Activated T-cell treated with anti-CD3 and anti-CD28 coated beads, Interleukin-2, amount 50 U/mL, for 1 hour (primary cell): ENCODE measurements around the gene LEMD3.

Experiments used
- DNase-seq: peaks from one replicate; pipeline ENCODE4 v3.0.0-alpha.2; 2020

The LEMD3 gene

DNA sequence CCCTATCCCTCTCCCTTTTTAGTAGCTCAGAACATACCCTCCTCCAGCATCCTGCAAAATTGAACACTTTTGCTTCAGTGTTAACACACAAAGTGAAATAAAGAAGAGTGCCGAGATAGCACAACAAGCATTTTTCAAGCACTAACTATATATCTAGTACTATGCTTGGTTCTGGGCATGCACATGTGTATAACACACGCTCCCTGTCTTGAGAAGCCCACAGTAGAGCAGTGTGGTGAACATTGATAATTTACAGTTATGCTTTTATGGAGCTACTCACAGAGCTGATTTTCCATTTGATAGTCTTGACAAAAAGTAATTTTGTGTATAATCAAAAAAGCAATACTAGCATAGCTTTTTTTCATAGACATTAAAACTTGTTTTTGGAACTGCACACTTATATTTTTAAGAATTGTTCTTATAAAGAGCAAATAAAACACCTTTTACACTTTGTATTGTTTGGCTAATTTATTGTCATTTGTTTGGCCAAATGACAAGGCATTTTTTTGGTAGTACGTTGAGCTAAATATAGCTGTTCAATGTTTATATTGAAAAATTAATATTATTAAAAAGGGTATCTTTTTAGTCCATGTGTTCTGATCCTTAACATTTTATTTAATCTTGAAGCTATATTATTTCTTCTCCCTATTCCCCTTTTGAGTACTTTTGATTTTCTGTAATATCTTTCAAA is 39.7 kb downstream of the LEMD3 start:
- no peak for DNase-seq

- no peak for DNase-seq
Observed at GRCh38 chr12:65209655-65210043, 40.3 kb downstream of the LEMD3 start.

DNA sequence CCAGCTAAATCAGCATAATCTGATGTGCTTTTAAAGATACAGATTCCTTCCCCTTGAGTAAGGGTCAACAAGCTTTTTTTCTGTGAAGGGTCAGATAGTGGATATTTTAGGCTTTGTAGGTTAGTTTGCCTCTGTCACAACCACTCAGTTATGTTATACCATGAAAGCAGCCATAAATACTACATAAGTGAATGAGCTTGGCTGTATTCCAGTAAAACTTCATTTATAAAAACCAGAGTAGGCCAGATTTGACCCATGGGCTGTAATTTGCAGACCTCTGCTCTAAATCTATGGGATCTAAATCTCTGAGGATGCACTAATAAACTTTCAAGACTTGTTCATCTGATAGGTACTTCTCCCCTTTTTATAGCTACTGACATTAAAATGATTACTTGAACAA is 47.7 kb downstream of the LEMD3 start:
- no peak for DNase-seq

DNA sequence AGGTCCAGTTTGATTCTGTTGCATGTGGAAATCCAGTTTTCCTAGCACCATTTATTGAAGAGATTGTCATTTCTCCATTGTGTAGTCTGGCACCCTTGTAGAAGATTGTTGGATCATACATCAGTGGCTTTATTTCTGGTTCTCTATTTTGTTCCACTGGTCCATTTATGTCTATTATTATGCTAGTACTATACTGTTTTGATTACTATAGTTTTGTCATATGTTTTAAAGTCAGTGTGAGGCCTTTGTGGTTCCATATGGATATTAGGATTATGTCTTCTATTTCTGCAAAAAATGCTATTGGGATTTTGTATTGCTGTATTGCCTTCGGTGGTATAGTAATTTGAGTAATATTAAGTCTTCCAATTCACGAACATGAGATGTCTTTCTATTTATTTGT is 51.4 kb downstream of the LEMD3 start:
- no peak for DNase-seq

GRCh38 chr12:65229441-65229840 is 60.1 kb downstream of the LEMD3 start:
- DNase-seq, result no peak

DNA sequence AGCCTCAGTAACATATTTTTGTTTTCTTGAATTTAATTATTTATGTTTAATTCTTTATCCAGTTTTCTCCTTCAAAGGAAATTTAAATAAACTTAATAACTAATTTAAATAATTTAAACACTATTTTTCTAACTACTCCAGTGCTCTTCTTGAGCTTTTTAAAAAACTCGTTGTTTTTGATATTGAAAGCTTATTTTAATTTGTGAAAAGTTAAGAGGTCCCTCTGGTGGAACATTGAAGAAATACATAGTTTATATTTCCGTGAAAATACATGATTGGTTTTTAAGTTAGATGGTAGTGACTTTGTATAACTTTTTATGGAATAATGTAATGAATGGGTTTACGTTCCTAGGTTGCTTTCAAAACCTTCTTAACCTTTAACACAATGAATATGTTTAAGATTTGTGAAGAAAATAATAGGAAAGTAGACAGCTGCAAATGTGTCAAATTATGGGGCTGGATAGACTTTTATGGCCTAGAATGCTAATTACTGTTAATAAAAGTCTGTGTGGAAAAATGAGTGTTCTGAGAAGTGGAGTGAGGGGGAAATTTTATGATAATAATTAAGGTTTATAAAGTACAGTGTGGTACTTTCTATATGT is 63.2 kb downstream of the LEMD3 start:
- DNase-seq, result no peak

- DNase-seq, result no peak
Observed at GRCh38 chr12:65237153-65237552, 67.8 kb downstream of the LEMD3 start.

DNA sequence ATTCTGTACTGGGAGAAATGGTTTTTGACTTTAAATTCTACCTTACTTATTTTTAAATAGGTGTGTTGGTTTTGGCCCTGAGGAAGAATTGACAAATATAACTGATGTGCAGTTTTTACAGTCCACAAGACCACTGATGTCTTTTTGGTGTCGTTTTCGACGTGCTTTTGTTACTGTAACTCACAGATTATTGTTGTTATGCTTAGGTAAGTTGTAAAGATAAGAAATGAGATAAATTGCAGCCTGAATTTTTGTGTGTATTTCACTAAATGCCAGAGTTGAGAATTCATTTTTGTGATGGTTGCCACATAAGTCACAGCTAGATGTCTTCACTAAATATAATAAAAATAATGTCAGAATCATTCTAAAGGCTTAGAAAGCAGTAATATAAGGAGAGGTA is 69.2 kb downstream of the LEMD3 start:
- DNase-seq, result no peak

DNA sequence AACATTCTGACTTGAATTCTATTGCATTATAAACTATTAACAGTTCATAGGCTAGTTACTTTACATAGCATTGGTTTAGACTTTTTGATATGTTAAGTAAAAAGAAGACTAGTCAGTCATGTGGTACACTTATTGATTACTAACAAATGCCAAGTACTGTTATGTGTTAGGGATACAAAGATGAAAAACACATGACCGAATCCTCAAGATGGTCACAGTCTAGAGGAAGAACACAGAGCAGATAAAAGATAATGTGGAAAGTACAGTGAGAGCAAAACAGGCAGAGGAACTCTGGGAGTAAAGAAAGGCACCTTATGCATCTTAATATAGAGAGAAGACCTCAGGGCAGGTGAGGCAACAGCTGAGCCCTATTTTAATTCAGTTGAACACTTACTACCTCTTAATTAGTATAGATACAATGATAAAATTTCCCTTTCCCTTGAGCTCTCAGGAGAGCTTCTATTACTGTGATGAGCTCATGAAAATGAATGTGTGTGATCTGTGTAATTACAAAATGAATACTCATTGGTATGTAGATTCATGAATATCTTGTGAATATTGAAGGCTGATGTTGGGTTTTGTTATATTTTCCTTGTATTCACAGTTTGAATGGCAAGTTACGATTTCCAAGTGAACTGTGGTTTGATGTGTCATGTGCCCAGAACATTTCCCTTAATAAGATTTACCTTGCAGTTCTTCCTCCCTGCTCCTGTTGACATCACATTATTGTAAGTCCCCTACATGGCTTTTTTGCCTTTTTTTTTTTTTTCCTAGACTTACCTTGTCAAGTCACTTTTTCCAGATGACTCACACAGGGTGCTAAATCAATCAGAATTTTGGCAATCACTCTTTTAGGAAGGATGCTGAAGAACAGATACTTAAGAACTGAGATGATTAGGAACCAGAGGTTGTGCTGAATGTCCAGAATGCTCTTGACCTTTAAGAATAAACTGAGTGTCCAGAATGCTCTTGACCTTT is 79.6 kb downstream of the LEMD3 start:
- no peak for DNase-seq

DNA sequence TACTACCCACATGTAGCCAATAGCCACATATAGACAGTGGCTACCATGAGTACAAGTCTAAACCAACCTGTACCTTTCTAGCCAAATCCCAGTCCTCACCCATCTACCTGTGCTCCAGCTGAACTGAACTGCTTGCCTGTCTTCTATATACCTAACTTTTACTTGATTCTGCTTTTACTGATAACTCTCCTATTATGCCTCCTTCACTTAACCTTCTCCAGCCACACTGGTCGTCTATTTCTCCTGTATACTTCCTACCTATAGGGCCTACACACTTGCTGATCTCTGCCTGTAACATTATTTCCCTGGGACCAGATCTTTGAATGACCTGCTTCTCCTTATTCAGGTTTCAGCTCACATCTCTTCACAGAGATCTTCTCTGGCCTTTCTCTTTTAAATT is 83.1 kb downstream of the LEMD3 start:
- DNase-seq, result no peak

GRCh38 chr12:65257986-65258385 is 88.6 kb downstream of the LEMD3 start:
- DNase-seq, result no peak

GRCh38 chr12:65259501-65259900 is 90.1 kb downstream of the LEMD3 start:
- DNase-seq, result no peak

DNA sequence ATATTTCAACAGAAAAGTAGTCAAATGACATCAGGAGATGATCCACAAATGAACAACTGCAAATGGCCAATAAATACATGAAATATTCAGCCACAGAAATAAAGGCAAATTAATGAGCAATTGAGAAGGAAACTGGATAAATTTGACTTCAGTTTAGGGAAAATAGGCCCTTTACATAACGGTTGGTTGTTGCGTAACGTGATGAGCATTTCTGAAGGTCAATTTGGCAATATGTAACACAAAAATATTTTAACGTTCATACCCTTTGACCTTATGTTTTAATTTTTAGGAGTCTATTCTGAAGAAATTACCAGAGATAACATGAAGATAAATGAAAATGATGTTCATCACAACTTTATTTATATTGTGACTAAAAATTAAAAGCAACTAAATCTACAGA is 94.4 kb downstream of the LEMD3 start:
- DNase-seq, result no peak

- no peak for DNase-seq
Observed at GRCh38 chr12:65266408-65266807, 97.0 kb downstream of the LEMD3 start.

GRCh38 chr12:65269603-65270002 is 100.2 kb downstream of the LEMD3 start:
- DNase-seq, result no peak

DNA sequence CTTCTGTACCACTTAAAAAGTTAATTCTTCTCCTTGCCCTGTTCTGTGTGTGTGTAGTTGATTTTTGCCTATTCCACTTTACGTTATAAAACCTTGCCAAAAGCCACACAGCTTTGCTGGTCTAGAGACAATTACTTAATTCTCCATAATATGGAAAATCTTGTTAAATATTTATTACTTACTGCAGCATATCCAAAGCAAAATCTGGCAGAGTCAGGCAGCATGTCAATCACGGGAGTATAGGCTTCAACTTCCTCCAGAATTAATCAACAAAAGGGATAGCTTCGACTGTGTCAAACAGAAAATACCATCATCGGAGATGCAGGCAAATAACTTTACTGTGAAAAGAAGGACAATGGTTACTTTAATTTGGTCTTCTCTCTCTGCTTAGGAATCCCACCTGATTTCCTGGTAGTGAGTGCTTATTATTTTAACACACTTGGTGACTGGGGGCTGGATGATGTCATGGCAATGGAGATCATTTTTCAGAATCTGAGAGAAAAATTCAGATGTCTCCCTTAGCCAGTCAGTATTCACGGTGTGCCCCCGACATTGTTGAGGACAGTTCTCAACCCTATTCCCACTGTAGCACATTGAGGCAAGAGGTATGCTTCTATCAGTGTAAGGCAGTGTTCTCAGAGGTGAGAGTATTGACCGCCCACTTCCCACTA is 105.4 kb downstream of the LEMD3 start:
- no peak for DNase-seq

GRCh38 chr12:65275627-65276026 is 106.2 kb downstream of the LEMD3 start:
- no peak for DNase-seq

GRCh38 chr12:65276916-65277530 is 107.6 kb downstream of the LEMD3 start:
- DNase-seq, result no peak

DNA sequence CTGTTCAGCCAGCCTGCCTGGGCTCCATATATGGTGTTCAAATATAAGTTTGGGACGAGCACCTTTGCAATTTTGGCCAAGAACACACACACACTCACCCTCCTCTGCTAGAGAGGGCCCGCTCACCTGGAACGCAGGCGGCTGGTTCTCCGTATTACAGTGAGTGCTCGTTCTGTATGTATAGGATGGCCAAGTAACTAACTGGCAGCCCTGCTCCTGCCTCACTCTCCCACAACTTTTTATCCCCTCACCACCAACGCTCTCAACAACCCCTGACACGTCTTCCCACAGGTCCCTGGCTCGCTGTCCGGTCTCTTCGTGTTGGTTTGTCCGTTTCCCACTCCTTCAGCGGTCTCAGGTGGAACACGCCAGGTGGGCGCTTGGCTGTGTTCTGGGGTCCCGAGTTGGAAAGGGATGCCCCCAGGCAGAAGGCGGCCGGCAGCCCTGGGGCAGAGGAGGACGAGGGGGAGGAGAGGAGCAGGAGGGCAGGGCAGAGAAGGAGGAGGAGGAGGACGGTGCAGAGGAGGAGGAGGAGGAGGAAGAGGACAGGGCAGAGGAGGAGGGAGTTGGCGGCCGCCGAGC is 108.7 kb downstream of the LEMD3 start:
- peak; percentile 17 for DNase-seq

DNA sequence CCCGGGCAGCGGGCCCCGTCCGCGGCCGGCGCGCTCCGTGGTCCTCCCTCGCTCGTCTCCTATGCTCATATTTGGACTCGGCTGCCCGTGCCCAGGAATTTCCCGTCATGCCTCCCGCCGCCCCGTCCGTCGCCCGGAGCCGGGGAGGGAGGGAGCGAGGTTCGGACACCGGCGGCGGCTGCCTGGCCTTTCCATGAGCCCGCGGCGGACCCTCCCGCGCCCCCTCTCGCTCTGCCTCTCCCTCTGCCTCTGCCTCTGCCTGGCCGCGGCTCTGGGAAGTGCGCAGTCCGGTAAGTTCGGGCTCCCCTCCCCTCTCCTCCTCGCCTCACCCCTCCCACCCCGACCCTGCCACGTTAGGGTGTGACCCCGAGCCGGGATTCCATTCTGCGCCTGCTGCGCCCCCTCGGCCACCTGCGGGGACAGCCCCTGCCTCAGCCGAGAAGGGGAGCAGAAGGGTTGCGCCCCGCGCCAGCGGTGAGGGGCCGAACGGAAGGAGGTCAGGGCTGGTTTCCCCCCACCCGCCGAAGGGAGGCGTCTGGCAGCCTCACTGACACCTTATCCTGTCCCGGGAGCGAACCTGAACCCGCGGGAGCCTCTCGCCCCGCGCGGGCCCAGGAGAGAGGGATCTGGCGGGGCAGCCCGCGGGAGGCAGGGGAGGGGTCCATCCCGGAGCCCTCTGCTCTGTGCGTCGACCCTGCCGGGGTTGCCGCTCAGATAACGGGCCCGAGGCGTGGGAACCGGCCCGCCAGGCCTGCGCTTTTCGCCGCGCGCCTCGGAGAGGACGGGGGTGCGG is 109.4 kb downstream of the LEMD3 start, which contains the start of gene MSRB3:
Gene MSRB3, plus strand, starts transcription at position 108 of the 793 bp plus-strand sequence. CDS start 29,897 bp downstream, outside the sequence.
- peak; percentile 20 for DNase-seq

- DNase-seq, result no peak
Observed at GRCh38 chr12:65279369-65280112, 110.2 kb downstream of the LEMD3 start.
